Right lobe of liver (tissue), 4 donors: ENCODE data around the gene BTBD19.

ENCODE experiments used
- CTCF ChIP-seq, 4 donors: fragments of 200-600 bp in 3 of 4; fragments of 450-650 bp in 1 of 4; IDR thresholded peaks; one replicate each; pipeline versions ENCODE4 v1.5.1 to v1.8.0; 2016 to 2022; ENCODE audit warnings: antibody characterized with exemption in 4 of 4, mild to moderate bottlenecking in 2 of 4
- POLR2A ChIP-seq: fragments of 450-650 bp; IDR thresholded peaks from one replicate; pipeline ENCODE4 v1.6.1; 2017; ENCODE audit warnings: antibody characterized with exemption, mild to moderate bottlenecking
- donor health status: DM: no; HTN: no; CAD: no.
- donor health status: DM: no; HTN: no; CAD: no.
- donor health status: DM: no; HTN: yes; CAD: no.

GRCh38 chr1:44846985-44847384 lies 38.7 kb downstream of the BTBD19 start:
- TF ChIP-seq POLR2A (no peak), CTCF (IDR thresholded peaks at IDR 0.05) (no peak)
